H4 (cell line): ENCODE measurements around the gene ZBTB21. TPM values are rescaled to one million over a fixed set of nuclear protein-coding genes. Genes with fewer than 3 reads are reported as not detected.
"Not testable (repeated sequence)": the region's sequence is repeated elsewhere in the genome, so short reads cannot be mapped to it uniquely, and the experiment has no call there.

Experiments used
- DNase-seq: peaks from one replicate; pipeline ENCODE4 v3.0.0-alpha.2; 2015; ENCODE audit warnings: low spot score
- total RNA-seq: library from RNA; depleted of rRNA; stranded (reverse); fragments of >200 nt; shearing (Covaris generic); gene quantifications from 2 replicates; pipeline ENCODE4 v1.2.3, GENCODE V29; 2014

The ZBTB21 gene
- total RNA-seq, 1 experiment from 2014 or later = 16.0 TPM

GRCh38 chr21:41970751-41971653, 39.2 kb downstream of the ZBTB21 start:
- DNase-seq = no peak

GRCh38 chr21:41970106-41970391, 40.1 kb downstream of the ZBTB21 start:
- no peak for DNase-seq

- no peak for DNase-seq
Observed at GRCh38 chr21:41967708-41968107, 42.5 kb downstream of the ZBTB21 start.

- DNase-seq = no peak
Observed at GRCh38 chr21:41966872-41967621, 43.1 kb downstream of the ZBTB21 start.

GRCh38 chr21:41966041-41966833, 43.9 kb downstream of the ZBTB21 start:
- DNase-seq = no peak

GRCh38 chr21:41965461-41966013, 44.6 kb downstream of the ZBTB21 start:
- no peak for DNase-seq

- DNase-seq = no peak
Observed at GRCh38 chr21:41965045-41965444, 45.1 kb downstream of the ZBTB21 start.

GRCh38 chr21:41964171-41964570, 46.0 kb downstream of the ZBTB21 start:
- no peak for DNase-seq

- DNase-seq = no peak
Observed at GRCh38 chr21:41962425-41962966, 47.7 kb downstream of the ZBTB21 start.

GRCh38 chr21:41961753-41962152, 48.4 kb downstream of the ZBTB21 start:
- DNase-seq = no peak

GRCh38 chr21:41961282-41961701, 48.9 kb downstream of the ZBTB21 start:
- no peak for DNase-seq

- no peak for DNase-seq
Observed at GRCh38 chr21:41960386-41960785, 49.8 kb downstream of the ZBTB21 start.

- DNase-seq = not testable (repeated sequence)
Observed at GRCh38 chr21:41959697-41960096, 50.5 kb downstream of the ZBTB21 start.

- peak; percentile 81 for DNase-seq
Observed at GRCh38 chr21:41958886-41959563, 51.1 kb downstream of the ZBTB21 start.

GRCh38 chr21:41957991-41958766, 52.0 kb downstream of the ZBTB21 start:
- peak; percentile 95 for DNase-seq

GRCh38 chr21:41956926-41957729, 53.0 kb downstream of the ZBTB21 start:
- DNase-seq = peak; percentile 58

GRCh38 chr21:41955516-41955915, 54.6 kb downstream of the ZBTB21 start:
- DNase-seq = no peak

- DNase-seq = no peak
Observed at GRCh38 chr21:41954654-41955499, 55.3 kb downstream of the ZBTB21 start.
